ENCODE data around the gene C1S.
A peak's percentile ranks its signal among the peaks of the same experiment; 100 is the strongest.

C1S gene

DNA sequence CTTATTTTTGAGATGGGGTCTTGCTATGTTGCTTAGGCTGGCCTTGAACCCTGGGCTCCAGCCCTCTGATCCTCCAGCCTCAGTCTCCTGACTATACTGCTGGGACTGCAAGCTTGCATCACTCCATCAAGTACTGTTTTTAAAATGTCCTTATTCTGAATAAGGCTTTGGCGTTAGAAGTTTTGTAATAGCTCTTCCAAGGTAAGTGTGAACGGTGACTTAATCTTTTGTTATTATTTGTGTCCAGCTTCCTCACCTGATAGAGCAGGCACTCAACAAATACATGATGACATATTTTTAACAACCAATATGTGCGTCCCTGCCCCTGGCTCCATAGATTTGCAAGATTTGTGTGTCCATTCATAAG, 47.1 kb downstream of the C1S start:
- H3K27ac ChIP-seq: peak overlapping the region; percentile 78
- TF ChIP-seq CTCF (conservative IDR thresholded peaks at IDR 0.05): no peak

GRCh38 chr12:7108003-7108795, 47.7 kb downstream of the C1S start:
- no peak for TF ChIP-seq CTCF (conservative IDR thresholded peaks at IDR 0.05)
- H3K27ac ChIP-seq: peak overlapping the region; percentile 78

- TF ChIP-seq CTCF (conservative IDR thresholded peaks at IDR 0.05): peak; percentile 98
- H3K27ac ChIP-seq: peak within 1 kb of the TSS; percentile 78
Observed at GRCh38 chr12:7108796-7109571, 48.5 kb downstream of the C1S start, which contains the start of gene C1RL. Gene C1RL, minus strand, starts transcription at chr12:7109214. Its CDS starts 34 bp downstream, at chr12:7109180.

DNA sequence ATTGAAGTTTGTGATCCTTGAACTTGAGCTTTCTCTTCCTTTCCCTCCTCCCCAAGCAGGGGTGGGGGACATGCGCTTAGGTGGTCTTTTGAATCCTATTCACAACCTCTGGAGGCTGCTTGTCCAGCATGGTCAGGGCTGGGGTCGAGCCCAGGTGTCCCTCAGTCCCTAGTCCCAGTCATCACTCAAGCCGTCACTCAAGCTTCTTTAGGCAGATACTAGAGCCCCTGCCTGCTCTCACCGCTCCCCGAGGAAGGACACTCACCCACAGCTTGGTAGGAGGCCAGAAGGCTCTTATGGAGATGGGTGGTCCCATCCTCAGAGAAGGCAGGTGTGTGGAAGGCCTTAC, 49.0 kb downstream of the C1S start:
- TF ChIP-seq CTCF (conservative IDR thresholded peaks at IDR 0.05): 0 out of 2 replicates have a peak, but pooled peaks have one; percentile 14
- H3K27ac ChIP-seq: peak overlapping the region; percentile 78

- TF ChIP-seq CTCF (conservative IDR thresholded peaks at IDR 0.05): no peak
- no peak overlapping the region for H3K27ac ChIP-seq
Observed at GRCh38 chr12:7110661-7111060, 50.1 kb downstream of the C1S start.

DNA sequence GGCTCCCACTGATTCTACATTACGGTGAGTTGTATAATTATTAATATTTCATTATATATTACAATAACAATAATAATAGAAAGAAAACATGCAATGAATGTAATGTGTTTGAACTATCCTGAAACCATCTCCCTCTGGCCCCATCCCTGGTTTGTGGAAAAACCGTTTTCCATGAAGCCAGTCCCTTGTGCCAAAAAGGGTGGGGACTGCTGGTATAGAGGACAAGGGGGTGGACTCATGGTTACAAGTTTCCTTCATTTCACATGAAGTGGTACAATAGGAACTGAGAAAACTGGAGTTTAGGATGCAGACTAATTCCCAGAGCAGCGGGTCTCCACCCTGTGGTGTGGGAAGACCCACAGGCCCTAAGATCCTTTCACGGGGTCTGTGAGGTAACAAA, 51.5 kb downstream of the C1S start:
- no peak for TF ChIP-seq CTCF (conservative IDR thresholded peaks at IDR 0.05)
- no peak overlapping the region for H3K27ac ChIP-seq

DNA sequence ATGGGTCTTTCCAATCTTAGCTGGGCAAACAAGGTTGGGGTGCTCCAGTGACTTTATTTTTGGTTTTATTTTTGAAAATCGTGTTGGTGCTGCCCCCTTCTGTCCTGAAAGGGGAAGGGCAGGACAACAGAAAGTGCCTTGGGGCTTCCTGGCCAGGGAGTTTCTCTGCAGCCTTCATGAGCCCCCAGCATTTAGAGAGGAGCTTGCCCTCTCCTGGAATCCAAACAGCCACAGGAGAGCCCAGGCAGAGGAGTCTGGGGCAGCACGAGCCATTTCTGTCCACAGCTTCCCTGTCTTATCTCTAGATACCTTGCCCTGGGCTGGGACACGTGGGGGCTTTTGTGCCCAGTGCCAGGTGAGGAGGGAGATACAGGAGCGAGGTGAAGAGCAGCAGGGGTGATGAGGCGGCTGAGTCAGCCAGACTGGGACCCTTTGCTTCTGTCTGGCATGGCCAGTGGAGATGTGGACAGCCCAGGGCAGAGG, 52.9 kb downstream of the C1S start:
- H3K27ac ChIP-seq: no peak overlapping the region
- peak; percentile 92 for TF ChIP-seq CTCF (conservative IDR thresholded peaks at IDR 0.05)

Measured in VCaP (cell line).